Osteoblast (primary cell): ENCODE data around the gene KDM3B. TPM values are rescaled to one million over a fixed set of nuclear protein-coding genes. Genes with fewer than 3 reads are reported as not detected.
"Not testable (repeated sequence)": the region's sequence is repeated elsewhere in the genome, so short reads cannot be mapped to it uniquely, and the experiment has no call there.

ENCODE experiments used
- DNase-seq: peaks from one replicate; pipeline ENCODE4 v3.0.0; 2011; ENCODE audit warnings: low spot score, mixed read lengths; ENCODE audit not compliant: insufficient read length; ENCODE audit errors: missing footprints
- H2AFZ ChIP-seq: 2 replicates; pipeline ENCODE4 v1.6.0; 2011; ENCODE audit warnings: mild to moderate bottlenecking, low read length
- H3K27ac ChIP-seq: 2 replicates; pipeline ENCODE4 v1.5.1; 2011; ENCODE audit warnings: mild to moderate bottlenecking, low read depth, low read length, moderate library complexity
- H3K27me3 ChIP-seq: 2 replicates; pipeline ENCODE4 v1.6.0; 2012; ENCODE audit warnings: mild to moderate bottlenecking, control low read depth, inconsistent platforms, low read length, moderate library complexity; ENCODE audit not compliant: insufficient read depth
- H3K36me3 ChIP-seq: 2 replicates; pipeline ENCODE4 v1.5.1; 2011; ENCODE audit warnings: mild to moderate bottlenecking, low read length, control low read depth, moderate library complexity; ENCODE audit not compliant: insufficient read depth
- H3K4me1 ChIP-seq: 2 replicates; pipeline ENCODE4 v1.5.1; 2011; ENCODE audit warnings: mild to moderate bottlenecking, low read length, control low read depth, moderate library complexity; ENCODE audit not compliant: insufficient read depth
- H3K4me2 ChIP-seq: 2 replicates; pipeline ENCODE4 v1.6.0; 2011; ENCODE audit warnings: mild to moderate bottlenecking, low read length; ENCODE audit not compliant: insufficient read depth
- H3K4me3 ChIP-seq: fragments of 200-600 bp; sonication (generic); 3 replicates; pipeline ENCODE4 v1.5.1; 2012; ENCODE audit warnings: mild to moderate bottlenecking, low read length, inconsistent platforms; ENCODE audit not compliant: insufficient read depth
- H3K79me2 ChIP-seq: 2 replicates; pipeline ENCODE4 v1.6.0; 2012; ENCODE audit warnings: mild to moderate bottlenecking, low read length, control low read depth, inconsistent platforms; ENCODE audit not compliant: insufficient read depth
- H3K9me3 ChIP-seq: 2 replicates; pipeline ENCODE4 v1.5.1; 2011; ENCODE audit warnings: low read depth, low read length, control low read depth
- H4K20me1 ChIP-seq: 2 replicates; pipeline ENCODE4 v1.6.0; 2012; ENCODE audit warnings: mild to moderate bottlenecking, low read length, control low read depth; ENCODE audit not compliant: insufficient read depth
- CTCF ChIP-seq: IDR thresholded peaks from 2 replicates; pipeline ENCODE4 v1.5.1; 2011; ENCODE audit warnings: mild to moderate bottlenecking, low read depth, low read length, moderate library complexity; ENCODE audit errors: extremely low read depth
- total RNA-seq: library from RNA; depleted of rRNA; stranded (reverse); fragments of >200 nt; gene quantifications from 2 replicates; pipeline ENCODE4 v1.2.3, GENCODE V29; 2012

Gene KDM3B
- total RNA-seq, 1 donor, result 53.2 TPM

GRCh38 chr5:138316355-138316754, 36.1 kb upstream of the KDM3B start:
- H3K27me3 ChIP-seq, result no peaks in the 10 kb centered on the region
- H3K79me2 ChIP-seq, result no peaks in the 10 kb centered on the region
- no peak overlapping the region for H3K4me3 ChIP-seq
- H2AFZ ChIP-seq, result no peak overlapping the region
- no peaks in the 10 kb centered on the region for H3K4me1 ChIP-seq
- H3K36me3 ChIP-seq, result no peaks in the 10 kb centered on the region
- H3K27ac ChIP-seq, result no peak overlapping the region
- no peak for TF ChIP-seq CTCF
- H3K4me2 ChIP-seq, result no peak overlapping the region
- no peaks in the 10 kb centered on the region for H3K9me3 ChIP-seq
- DNase-seq, result no peak
- no peaks in the 10 kb centered on the region for H4K20me1 ChIP-seq

GRCh38 chr5:138318211-138318610, 34.3 kb upstream of the KDM3B start:
- H3K4me2 ChIP-seq, H3K36me3 ChIP-seq: not testable (repeated sequence)

GRCh38 chr5:138330813-138331448, 21.6 kb upstream of the KDM3B start:
- Histone ChIP-seq H3K79me2 (peaks cover 6% of the 10 kb centered on the region), H3K27me3 (no peaks in the 10 kb centered on the region), H3K4me1 (peaks cover 11% of the 10 kb centered on the region), H4K20me1 (no peaks in the 10 kb centered on the region), H3K27ac (peak overlapping the region; percentile 68), H3K9me3 (no peaks in the 10 kb centered on the region), H3K4me2 (peak overlapping the region; percentile 99), H3K36me3 (no peaks in the 10 kb centered on the region), H2AFZ (peak overlapping the region; percentile 100), H3K4me3 (peak overlapping the region; percentile 91)
- no peak for TF ChIP-seq CTCF
- DNase-seq, result peak; percentile 38

More at GRCh38 chr5:138318211-138318610, 34.3 kb upstream of the KDM3B start:
- H3K9me3 ChIP-seq, H3K27ac ChIP-seq, H3K4me3 ChIP-seq, H3K79me2 ChIP-seq, H4K20me1 ChIP-seq, H3K27me3 ChIP-seq, H3K4me1 ChIP-seq, H2AFZ ChIP-seq, DNase-seq: not testable (repeated sequence)

- Histone ChIP-seq H3K9me3 (no peaks in the 10 kb centered on the region), H4K20me1 (no peaks in the 10 kb centered on the region), H3K4me3 (peak within 1 kb of the TSS; percentile 91), H3K27ac (peak within 1 kb of the TSS; percentile 68), H3K4me2 (peak within 1 kb of the TSS; percentile 99), H3K4me1 (peaks cover 11% of the 10 kb centered on the region), H3K36me3 (no peaks in the 10 kb centered on the region), H2AFZ (peak within 1 kb of the TSS; percentile 100), H3K27me3 (no peaks in the 10 kb centered on the region), H3K79me2 (peaks cover 6% of the 10 kb centered on the region)
- DNase-seq, result peak; percentile 98
- no peak for TF ChIP-seq CTCF
Measured at GRCh38 chr5:138331449-138332368, 20.8 kb upstream of the KDM3B start, which contains the start of gene CDC25C. CDC25C (minus strand) TSS chr5:138331804; CDS start chr5:138331180, 624 bp downstream.
